Measurements from ENCODE around the gene MELTF. TPM values are rescaled to one million over a fixed set of nuclear protein-coding genes. Genes with fewer than 3 reads are reported as not detected.

MELTF gene
- total and polyA plus RNA-seq, 2 donors from 2014 or later, result 6.1 to 8.7 TPM

DNA sequence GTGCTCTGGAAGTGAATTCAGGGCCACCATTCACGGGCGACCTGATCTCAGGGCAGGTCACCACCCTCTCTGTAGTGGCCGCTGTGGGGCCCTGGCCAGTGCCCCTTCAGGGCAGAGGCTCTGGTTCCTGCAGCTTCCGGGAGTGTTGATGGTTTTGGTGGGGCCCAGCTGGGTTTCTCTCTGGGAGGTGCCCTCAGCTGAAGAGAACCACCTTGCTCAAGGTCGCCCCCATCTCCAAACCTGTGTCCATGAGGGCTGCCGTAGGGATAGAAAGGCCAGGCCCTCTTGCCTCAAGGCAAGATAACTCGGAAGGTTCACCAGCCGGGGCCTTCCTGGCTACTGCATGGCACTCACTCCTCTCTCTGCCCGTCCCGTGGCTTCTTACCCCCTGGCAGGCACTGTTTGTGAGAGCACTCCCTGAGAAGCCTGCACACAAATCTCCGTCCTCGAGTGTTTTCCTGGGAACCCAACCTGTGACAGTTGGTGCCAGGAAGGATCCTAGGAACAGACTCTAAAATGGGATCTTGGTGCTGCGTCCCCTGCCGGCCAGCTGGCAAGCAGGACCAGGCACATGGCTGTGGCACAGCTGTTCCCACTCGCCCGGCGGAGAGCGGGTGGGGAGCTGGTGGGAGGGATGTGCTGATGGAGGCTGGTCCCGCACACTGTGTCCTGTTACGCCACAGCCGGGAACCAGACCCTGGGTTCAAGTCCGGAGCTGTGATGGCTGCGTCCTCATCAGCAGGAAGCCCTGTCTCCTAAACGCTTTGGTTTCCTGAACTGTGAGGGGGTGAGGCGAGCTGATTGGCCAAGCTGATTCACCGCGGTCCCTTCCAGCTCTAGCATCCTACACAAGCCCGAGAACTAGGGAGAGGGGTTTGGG is 37.8 kb downstream of the MELTF start:
- TF ChIP-seq CTCF (IDR thresholded peaks at IDR 0.05; ENCODE audit: borderline replicate concordance, extremely low read depth, insufficient read depth), result no peak

GRCh38 chr3:196990601-196991007 is 39.0 kb downstream of the MELTF start:
- H3K4me3 ChIP-seq (ENCODE audit: low read length in 3 of 3), result no peak overlapping the region
- intact Hi-C loops (cut with DNase I), result no loop called here

More for the DNA sequence above, 37.8 kb downstream of the MELTF start:
- no peaks in the 10 kb centered on the region for H3K36me3 ChIP-seq (ENCODE audit: control insufficient read depth in 2 of 3, insufficient read depth in 3 of 3, low read length in 3 of 3)
- H3K9ac ChIP-seq (ENCODE audit: low read length in 3 of 3), result no peak overlapping the region
- no peak overlapping the region for H3K4me3 ChIP-seq (ENCODE audit: low read length in 3 of 3)
- FAIRE-seq, result no peak
- peak in 2 of 5 donors; percentile 33 to 54 for DNase-seq
- H3K4me1 ChIP-seq (ENCODE audit: control insufficient read depth in 2 of 3, insufficient read depth in 2 of 3, low read depth in 1 of 3, low read length in 3 of 3), result no peaks in the 10 kb centered on the region
- no peaks in the 10 kb centered on the region for H3K9me3 ChIP-seq (ENCODE audit: control insufficient read depth in 2 of 3, insufficient read depth in 1 of 3, low read length in 3 of 3)
- intact Hi-C loops (cut with DNase I), result no loop called here
- no peaks in the 10 kb centered on the region for H3K27me3 ChIP-seq (ENCODE audit: control insufficient read depth, insufficient read depth, low read length)
- no peak overlapping the region for H3K27ac ChIP-seq (ENCODE audit: low read depth in 2 of 2, low read length in 2 of 2)

DNA sequence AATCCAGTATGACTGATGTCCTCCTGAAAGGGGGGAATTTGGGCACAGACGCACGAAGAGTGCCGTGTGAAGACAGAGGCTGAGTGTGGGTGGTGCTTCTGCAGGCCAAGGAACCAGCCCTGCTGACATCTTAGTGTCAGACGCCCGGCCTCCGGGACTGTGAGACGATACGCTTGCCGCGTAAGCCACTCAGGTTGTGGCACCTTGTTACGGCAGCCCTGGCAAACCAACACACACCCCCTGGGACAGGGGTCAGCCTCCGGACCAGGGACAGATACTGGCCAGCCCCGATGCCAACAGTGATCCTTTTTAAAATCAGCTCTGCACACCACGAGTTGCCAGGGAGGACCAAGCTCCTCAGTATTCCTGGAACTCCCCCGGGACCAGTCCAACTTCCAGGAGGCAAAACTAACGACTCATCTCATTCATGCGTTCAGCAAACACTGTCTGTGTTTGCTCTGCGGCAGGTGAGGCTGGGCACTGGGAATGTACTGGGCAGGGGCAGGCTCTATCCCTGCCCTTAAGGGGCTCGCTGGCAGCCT is 39.8 kb downstream of the MELTF start:
- Histone ChIP-seq H3K36me3 (ENCODE audit: control insufficient read depth in 2 of 3, insufficient read depth in 3 of 3, low read length in 3 of 3) (no peaks in the 10 kb centered on the region), H3K27ac (ENCODE audit: low read depth in 2 of 2, low read length in 2 of 2) (no peak overlapping the region), H3K4me3 (ENCODE audit: low read length in 3 of 3) (no peak overlapping the region), H3K4me1 (ENCODE audit: control insufficient read depth in 2 of 3, insufficient read depth in 2 of 3, low read depth in 1 of 3, low read length in 3 of 3) (no peaks in the 10 kb centered on the region), H3K9me3 (ENCODE audit: control insufficient read depth in 2 of 3, insufficient read depth in 1 of 3, low read length in 3 of 3) (no peaks in the 10 kb centered on the region), H3K27me3 (ENCODE audit: control insufficient read depth, insufficient read depth, low read length) (no peaks in the 10 kb centered on the region), H3K9ac (ENCODE audit: low read length in 3 of 3) (no peak overlapping the region)
- intact Hi-C loops (cut with DNase I), result no loop called here
- DNase-seq (peak in 1 of 5 donors; percentile 35), FAIRE-seq (no peak)
- no peak for TF ChIP-seq CTCF (IDR thresholded peaks at IDR 0.05; ENCODE audit: borderline replicate concordance, extremely low read depth, insufficient read depth)

More at GRCh38 chr3:196990601-196991007, 39.0 kb downstream of the MELTF start:
- no peaks in the 10 kb centered on the region for H3K9me3 ChIP-seq (ENCODE audit: control insufficient read depth in 2 of 3, insufficient read depth in 1 of 3, low read length in 3 of 3)
- TF ChIP-seq CTCF (IDR thresholded peaks at IDR 0.05; ENCODE audit: borderline replicate concordance, extremely low read depth, insufficient read depth), result no peak
- H3K9ac ChIP-seq (ENCODE audit: low read length in 3 of 3), result no peak overlapping the region
- FAIRE-seq (no peak), DNase-seq (peak in 2 of 5 donors; percentile 31 to 48)
- no peaks in the 10 kb centered on the region for H3K36me3 ChIP-seq (ENCODE audit: control insufficient read depth in 2 of 3, insufficient read depth in 3 of 3, low read length in 3 of 3)
- H3K27me3 ChIP-seq (ENCODE audit: control insufficient read depth, insufficient read depth, low read length), result no peaks in the 10 kb centered on the region
- H3K4me1 ChIP-seq (ENCODE audit: control insufficient read depth in 2 of 3, insufficient read depth in 2 of 3, low read depth in 1 of 3, low read length in 3 of 3), result no peaks in the 10 kb centered on the region
- no peak overlapping the region for H3K27ac ChIP-seq (ENCODE audit: low read depth in 2 of 2, low read length in 2 of 2)

Measured in kidney (tissue), 14 donors.